IMR-90 (cell line): ENCODE results near the gene FAM131C. TPM values are rescaled to one million over a fixed set of nuclear protein-coding genes. Genes with fewer than 3 reads are reported as not detected.

Experiments
- ATAC-seq: fragments of 200-7000 bp; cut with Tn5 transposase; 2 replicates; pipeline ENCODE4 v1.9.1; 2020; ENCODE audit warnings: low read depth, mild to moderate bottlenecking, moderate library complexity
- BruUV-seq: library from RNA; stranded (reverse); fragments of 400-500 nt; replicated peaks from 2 replicates; lab custom pipeline; 2021; lab: Mats Ljungman, UMichigan
- CTCF ChIA-PET: fragments of 300-600 bp; formaldehyde crosslinking; extraction: SDS; loops from one replicate; lab custom pipeline; 2021; ENCODE audit warnings: antibody characterized with exemption; lab: Yijun Ruan, JAX
- POLR2A ChIA-PET: fragments of 300-600 bp; sonication (Branson Sonifier 250); formaldehyde crosslinking; loops from one replicate; lab custom pipeline; 2022; ENCODE audit warnings: antibody characterized with exemption; ENCODE audit not compliant: unreplicated experiment; lab: Charles Lee
- DNase-seq: peaks from one replicate; pipeline ENCODE4 v3.0.0; 2013
- H2AFZ ChIP-seq: replicated peaks from 2 replicates; pipeline ENCODE3; 2013; ENCODE audit warnings: low read length, mild to moderate bottlenecking; ENCODE audit not compliant: poor library complexity
- H2AK5ac ChIP-seq: 2 replicates; pipeline ENCODE4 v1.6.1; 2013; ENCODE audit warnings: low read depth, low read length, inconsistent platforms
- H2AK9ac ChIP-seq: replicated peaks from 2 replicates; pipeline ENCODE3; 2013; ENCODE audit warnings: mild to moderate bottlenecking, low read depth, low read length, moderate library complexity; ENCODE audit not compliant: poor library complexity
- H2BK120ac ChIP-seq: 2 replicates; pipeline ENCODE4 v1.6.1; 2013; ENCODE audit warnings: low read depth, low read length, inconsistent platforms
- H2BK15ac ChIP-seq: 3 replicates; pipeline ENCODE4 v1.6.1; 2013; ENCODE audit warnings: low read depth, low read length, inconsistent platforms
- H2BK20ac ChIP-seq: 2 replicates; pipeline ENCODE4 v1.6.1; 2013; ENCODE audit warnings: low read depth, mild to moderate bottlenecking, inconsistent platforms, low read length, moderate library complexity
- H2BK5ac ChIP-seq: 2 replicates; pipeline ENCODE4 v1.6.1; 2013; ENCODE audit warnings: mild to moderate bottlenecking, low read depth, low read length, inconsistent platforms; ENCODE audit not compliant: poor library complexity, severe bottlenecking
- H3K14ac ChIP-seq: replicated peaks from 2 replicates; pipeline ENCODE4 v1.6.1; 2013; ENCODE audit warnings: low read depth, low read length, inconsistent platforms
- H3K18ac ChIP-seq: 2 replicates; pipeline ENCODE4 v1.6.1; 2013; ENCODE audit warnings: low read depth, low read length, control low read depth
- H3K23ac ChIP-seq: 2 replicates; pipeline ENCODE4 v1.6.1; 2013; ENCODE audit warnings: low read depth, low read length, inconsistent platforms
- H3K27ac ChIP-seq: 2 replicates; pipeline ENCODE4 v1.5.1; 2013; ENCODE audit warnings: mild to moderate bottlenecking, control low read depth, low read length; ENCODE audit not compliant: insufficient read depth
- H3K27me3 ChIP-seq: 2 replicates; pipeline ENCODE4 v1.6.1; 2013; ENCODE audit warnings: low read length; ENCODE audit not compliant: control insufficient read depth, insufficient read depth
- H3K36me3 ChIP-seq: 2 replicates; pipeline ENCODE4 v1.6.1; 2013; ENCODE audit warnings: low read length, mixed read lengths; ENCODE audit not compliant: control insufficient read depth, insufficient read depth
- H3K4ac ChIP-seq: 2 replicates; pipeline ENCODE4 v1.6.1; 2013; ENCODE audit warnings: low read depth, low read length, inconsistent platforms
- H3K4me1 ChIP-seq: 2 replicates; pipeline ENCODE4 v1.6.1; 2013; ENCODE audit warnings: low read length, mixed read lengths; ENCODE audit not compliant: control insufficient read depth, insufficient read depth
- H3K4me2 ChIP-seq: 2 replicates; pipeline ENCODE4 v1.6.1; 2013; ENCODE audit warnings: low read depth, mild to moderate bottlenecking, control low read depth, low read length, moderate library complexity
- H3K4me3 ChIP-seq: 2 replicates; pipeline ENCODE4 v1.5.1; 2013; ENCODE audit warnings: low read depth, mild to moderate bottlenecking, control low read depth, low read length, moderate library complexity; ENCODE audit not compliant: insufficient read depth
- H3K56ac ChIP-seq: 2 replicates; pipeline ENCODE4 v1.6.1; 2013; ENCODE audit warnings: low read length, inconsistent platforms; ENCODE audit not compliant: insufficient read depth; ENCODE audit errors: extremely low read depth
- H3K79me1 ChIP-seq, 2 experiments: 2 replicates each; pipeline ENCODE4 v1.6.1; 2013; ENCODE audit warnings: low read length in 2 of 2, inconsistent platforms in 1 of 2, low read depth in 1 of 2
- H3K9ac ChIP-seq: 2 replicates; pipeline ENCODE4 v1.6.1; 2013; ENCODE audit warnings: low read depth, low read length, control low read depth
- H3K9me1 ChIP-seq: 2 replicates; pipeline ENCODE4 v1.6.1; 2013; ENCODE audit warnings: low read length, inconsistent platforms; ENCODE audit not compliant: insufficient read depth
- H3K9me3 ChIP-seq: 2 replicates; pipeline ENCODE4 v1.6.1; 2013; ENCODE audit warnings: low read length; ENCODE audit not compliant: control insufficient read depth, insufficient read depth
- H4K20me1 ChIP-seq: 2 replicates; pipeline ENCODE4 v1.6.1; 2013; ENCODE audit warnings: low read length, inconsistent platforms; ENCODE audit not compliant: insufficient read depth
- H4K5ac ChIP-seq: 2 replicates; pipeline ENCODE4 v1.6.1; 2013; ENCODE audit warnings: mild to moderate bottlenecking, low read depth, low read length, control low read depth
- H4K8ac ChIP-seq, 2 experiments: 2 replicates each; pipeline ENCODE4 v1.6.1; 2013; ENCODE audit warnings: low read depth in 2 of 2, low read length in 2 of 2, control low read depth in 1 of 2, inconsistent platforms in 1 of 2
- H4K91ac ChIP-seq: 2 replicates; pipeline ENCODE4 v1.6.1; 2013; ENCODE audit warnings: low read depth, low read length, inconsistent platforms; ENCODE audit not compliant: insufficient read depth
- BHLHE40 ChIP-seq: fragments of 150-350 bp; IDR thresholded peaks from 2 replicates; pipeline ENCODE4 v1.6.1; 2016; ENCODE audit warnings: mild to moderate bottlenecking, low read depth, low read length
- MAFK ChIP-seq: IDR thresholded peaks from 2 replicates; pipeline ENCODE4 v1.6.1; 2012; ENCODE audit warnings: low read depth, low read length, improper control_type of control experiment
- POLR2A ChIP-seq: IDR thresholded peaks from 2 replicates; pipeline ENCODE4 v1.6.1; 2012; ENCODE audit warnings: mild to moderate bottlenecking, low read depth, low read length
- RAD21 ChIP-seq: IDR thresholded peaks from 2 replicates; pipeline ENCODE4 v1.6.1; 2012; ENCODE audit warnings: low read length, improper control_type of control experiment
- RCOR1 ChIP-seq: IDR thresholded peaks from 2 replicates; pipeline ENCODE4 v1.6.1; 2012; ENCODE audit warnings: mild to moderate bottlenecking, low read length, improper control_type of control experiment; ENCODE audit not compliant: insufficient replicate concordance
- RFX5 ChIP-seq: IDR thresholded peaks from 2 replicates; pipeline ENCODE4 v1.8.0; 2012; ENCODE audit warnings: low read depth, mild to moderate bottlenecking, low read length, moderate library complexity
- SMC3 ChIP-seq: fragments of 150-350 bp; IDR thresholded peaks from 2 replicates; pipeline ENCODE4 v1.6.1; 2016; ENCODE audit warnings: low read depth, mild to moderate bottlenecking, antibody characterized with exemption, low read length, moderate library complexity
- WGBS, 2 experiments: methylation state at CpG; one replicate each; pipeline versions ENCODE4 v1.1.5 to v1.1.7; 2013; ENCODE audit warnings: missing lambda C conversion rate in 2 of 2; ENCODE audit not compliant: insufficient read length in 1 of 2; ENCODE audit errors: extremely low coverage in 2 of 2; 5-methylcytosine and 5-hydroxymethylcytosine counted together
- dilution Hi-C: fragments of 300-500 bp; cut with HindIII; formaldehyde crosslinking; loops from one replicate; pipeline ENCODE4 v1.14.3; 2018; ENCODE audit warnings: low sequenced_read_pairs; ENCODE audit not compliant: unreplicated experiment
- in situ Hi-C: fragments of 300-500 bp; cut with MboI; formaldehyde crosslinking; loops from 3 replicates; pipeline ENCODE4 v1.14.3; 2019; ENCODE audit warnings: low sequenced_read_pairs, inconsistent platforms, mixed read lengths
- intact Hi-C: fragments of 100-400 bp; cut with micrococcal nuclease; formaldehyde crosslinking; loops from 2 replicates; pipeline ENCODE4 v1.10.0; 2022
- polyA plus RNA-seq, 3 experiments: library from polyadenylated mRNA; depleted of rRNA; stranded (reverse); fragments of >200 nt; gene quantifications; 2 replicates each; pipeline ENCODE4 v1.2.3, GENCODE V29; 2012; ENCODE audit warnings: low replicate concordance in 1 of 3
- total RNA-seq: library from RNA; depleted of rRNA; stranded (reverse); fragments of >200 nt; gene quantifications from 2 replicates; pipeline ENCODE4 v1.2.3, GENCODE V29; 2012
- TF ChIP-seq, protein P1 (sequence below): fragments of 150-350 bp; IDR thresholded peaks from 2 replicates; pipeline ENCODE4 v1.6.1; 2016; ENCODE audit warnings: low read depth, mild to moderate bottlenecking, low read length, moderate library complexity, borderline replicate concordance
- TF ChIP-seq, protein P2 (sequence below): conservative IDR thresholded peaks from 2 replicates; pipeline ENCODE4 v1.5.1; 2012; ENCODE audit warnings: mild to moderate bottlenecking, low read depth, low read length, improper control_type of control experiment
- TF ChIP-seq, protein P3 (sequence below): fragments of 150-350 bp; IDR thresholded peaks from 2 replicates; pipeline ENCODE4 v1.6.1; 2017; ENCODE audit warnings: mild to moderate bottlenecking, antibody characterized with exemption, low read length, low read depth

FAM131C gene
- total and polyA plus RNA-seq, 2 of the 4 experiments (the other 2 are of a cell fraction), result 0.18 to 1.0 TPM

DNA sequence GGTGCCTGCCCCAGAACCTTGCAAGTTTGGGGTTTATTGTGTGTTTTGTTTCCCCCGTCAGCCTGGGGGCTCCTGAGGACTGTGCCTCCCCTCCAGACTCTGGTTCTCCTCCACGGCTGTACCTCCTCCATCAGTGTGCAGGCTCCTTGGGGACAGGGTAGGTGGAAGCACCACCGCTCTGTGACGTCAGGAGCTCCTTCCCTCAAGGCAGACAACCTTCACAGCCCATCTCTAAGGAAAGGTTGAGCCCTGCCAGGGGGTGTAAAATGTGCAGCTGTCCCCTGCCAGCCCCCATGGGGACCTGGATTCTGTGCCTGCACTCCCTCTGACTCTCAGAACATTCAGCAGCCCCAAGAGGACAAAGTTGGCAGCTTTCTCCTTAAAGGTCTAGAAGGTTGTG lies 55.1 kb downstream of the FAM131C start:
- peak overlapping the region; percentile 71 for H3K23ac ChIP-seq
- peak overlapping the region; percentile 32 for H2BK5ac ChIP-seq
- no peaks in the 10 kb centered on the region; the same call in 1 of the 2 replicates for H3K27me3 ChIP-seq
- no peak for DNase-seq
- peak overlapping the region; percentile 25; the same call in 1 of the 2 replicates for H3K27ac ChIP-seq
- in situ Hi-C loops (no loop called here), dilution Hi-C loops (no loop called here), intact Hi-C loops (no loop called here)
- peak; percentile 18 for ATAC-seq
- H2AK5ac ChIP-seq, result peak overlapping the region; percentile 66
- no TSS peak for BruUV-seq
- H3K18ac ChIP-seq, result peak overlapping the region; percentile 38; the same call in 1 of the 2 replicates
- H4K20me1 ChIP-seq, result no peaks in the 10 kb centered on the region
- WGBS, 2 experiments, result no CpG with 5 or more reads among the region's 4 CpGs
- H3K36me3 ChIP-seq, result no peaks in the 10 kb centered on the region
- H2BK15ac ChIP-seq, result no peak overlapping the region; the same call in 2 of the 3 replicates
- no peak overlapping the region for H3K9ac ChIP-seq
- H3K4me3 ChIP-seq, result no peak overlapping the region
- TF ChIP-seq MAFK, result no peak
- TF ChIP-seq RCOR1, result no peak
- TF ChIP-seq, protein P1, sequence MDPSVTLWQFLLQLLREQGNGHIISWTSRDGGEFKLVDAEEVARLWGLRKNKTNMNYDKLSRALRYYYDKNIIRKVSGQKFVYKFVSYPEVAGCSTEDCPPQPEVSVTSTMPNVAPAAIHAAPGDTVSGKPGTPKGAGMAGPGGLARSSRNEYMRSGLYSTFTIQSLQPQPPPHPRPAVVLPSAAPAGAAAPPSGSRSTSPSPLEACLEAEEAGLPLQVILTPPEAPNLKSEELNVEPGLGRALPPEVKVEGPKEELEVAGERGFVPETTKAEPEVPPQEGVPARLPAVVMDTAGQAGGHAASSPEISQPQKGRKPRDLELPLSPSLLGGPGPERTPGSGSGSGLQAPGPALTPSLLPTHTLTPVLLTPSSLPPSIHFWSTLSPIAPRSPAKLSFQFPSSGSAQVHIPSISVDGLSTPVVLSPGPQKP, result no peak
- no peak for TF ChIP-seq RAD21
- TF ChIP-seq SMC3, result no peak
- TF ChIP-seq POLR2A, result no peak
- TF ChIP-seq, protein P2, sequence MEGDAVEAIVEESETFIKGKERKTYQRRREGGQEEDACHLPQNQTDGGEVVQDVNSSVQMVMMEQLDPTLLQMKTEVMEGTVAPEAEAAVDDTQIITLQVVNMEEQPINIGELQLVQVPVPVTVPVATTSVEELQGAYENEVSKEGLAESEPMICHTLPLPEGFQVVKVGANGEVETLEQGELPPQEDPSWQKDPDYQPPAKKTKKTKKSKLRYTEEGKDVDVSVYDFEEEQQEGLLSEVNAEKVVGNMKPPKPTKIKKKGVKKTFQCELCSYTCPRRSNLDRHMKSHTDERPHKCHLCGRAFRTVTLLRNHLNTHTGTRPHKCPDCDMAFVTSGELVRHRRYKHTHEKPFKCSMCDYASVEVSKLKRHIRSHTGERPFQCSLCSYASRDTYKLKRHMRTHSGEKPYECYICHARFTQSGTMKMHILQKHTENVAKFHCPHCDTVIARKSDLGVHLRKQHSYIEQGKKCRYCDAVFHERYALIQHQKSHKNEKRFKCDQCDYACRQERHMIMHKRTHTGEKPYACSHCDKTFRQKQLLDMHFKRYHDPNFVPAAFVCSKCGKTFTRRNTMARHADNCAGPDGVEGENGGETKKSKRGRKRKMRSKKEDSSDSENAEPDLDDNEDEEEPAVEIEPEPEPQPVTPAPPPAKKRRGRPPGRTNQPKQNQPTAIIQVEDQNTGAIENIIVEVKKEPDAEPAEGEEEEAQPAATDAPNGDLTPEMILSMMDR, result no peak
- TF ChIP-seq, protein P3, sequence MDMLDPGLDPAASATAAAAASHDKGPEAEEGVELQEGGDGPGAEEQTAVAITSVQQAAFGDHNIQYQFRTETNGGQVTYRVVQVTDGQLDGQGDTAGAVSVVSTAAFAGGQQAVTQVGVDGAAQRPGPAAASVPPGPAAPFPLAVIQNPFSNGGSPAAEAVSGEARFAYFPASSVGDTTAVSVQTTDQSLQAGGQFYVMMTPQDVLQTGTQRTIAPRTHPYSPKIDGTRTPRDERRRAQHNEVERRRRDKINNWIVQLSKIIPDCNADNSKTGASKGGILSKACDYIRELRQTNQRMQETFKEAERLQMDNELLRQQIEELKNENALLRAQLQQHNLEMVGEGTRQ, result no peak
- TF ChIP-seq RFX5, result no peak
- no peak for TF ChIP-seq BHLHE40
- peak overlapping the region; percentile 86 for H3K14ac ChIP-seq
- no peak overlapping the region for H3K56ac ChIP-seq
- H4K5ac ChIP-seq, result peak overlapping the region; percentile 44
- peaks cover 27% of the 10 kb centered on the region for H3K4me1 ChIP-seq
- CTCF ChIA-PET, result no interaction called here
- POLR2A ChIA-PET, result no interaction called here
- H2BK120ac ChIP-seq, result peak overlapping the region; percentile 83
- H4K91ac ChIP-seq, result peak overlapping the region; percentile 46; the same call in 1 of the 2 replicates
- H3K79me1 ChIP-seq, result no peaks in the 10 kb centered on the region
- H2AFZ ChIP-seq, result peak overlapping the region; percentile 94
- H2BK20ac ChIP-seq, result peak overlapping the region; percentile 69
- peak overlapping the region; percentile 66 for H3K4ac ChIP-seq
- no peaks in the 10 kb centered on the region for H3K9me3 ChIP-seq
- H3K4me2 ChIP-seq, result no peak overlapping the region
- H4K8ac ChIP-seq, result peak overlapping the region; percentile 62 to 87
- H2AK9ac ChIP-seq, result peak overlapping the region; percentile 69
- H3K9me1 ChIP-seq, result peaks cover 3% of the 10 kb centered on the region
